Loucy (cell line): ENCODE data around the gene WBP2.
A peak's percentile ranks its signal among the peaks of the same experiment; 100 is the strongest.

Experiments
- H2AFZ ChIP-seq: fragments of 200-600 bp; sonication (generic); 2 replicates; pipeline ENCODE4 v1.6.0; 2016; ENCODE audit warnings: antibody characterized with exemption, mild to moderate bottlenecking, low read length, moderate library complexity
- H3F3A ChIP-seq: fragments of 200-600 bp; 2 replicates; pipeline ENCODE4 v1.6.0; 2016; ENCODE audit warnings: antibody characterized with exemption, low read depth, mild to moderate bottlenecking
- H3K27me3 ChIP-seq: fragments of 200-600 bp; sonication (generic); 2 replicates; pipeline ENCODE4 v1.6.1; 2014; ENCODE audit warnings: low read length, mild to moderate bottlenecking; ENCODE audit not compliant: insufficient read depth, poor library complexity, severe bottlenecking
- H3K36me3 ChIP-seq: fragments of 200-600 bp; sonication (generic); 2 replicates; pipeline ENCODE4 v1.6.1; 2016; ENCODE audit warnings: low read length; ENCODE audit not compliant: insufficient read depth
- H3K4me1 ChIP-seq: fragments of 200-600 bp; sonication (generic); 2 replicates; pipeline ENCODE4 v1.5.1; 2014; ENCODE audit warnings: low read length, mild to moderate bottlenecking; ENCODE audit not compliant: insufficient read depth, poor library complexity, severe bottlenecking
- H3K4me2 ChIP-seq: fragments of 200-600 bp; sonication (generic); 2 replicates; pipeline ENCODE4 v1.6.0; 2014; ENCODE audit warnings: antibody characterized with exemption, low read length, low read depth, mild to moderate bottlenecking; ENCODE audit not compliant: poor library complexity, severe bottlenecking
- H3K4me3 ChIP-seq: fragments of 200-600 bp; sonication (generic); 2 replicates; pipeline ENCODE4 v1.5.1; 2014; ENCODE audit warnings: low read length, mild to moderate bottlenecking, mixed read lengths; ENCODE audit not compliant: poor library complexity, severe bottlenecking
- H3K79me2 ChIP-seq: fragments of 200-600 bp; sonication (generic); 2 replicates; pipeline ENCODE4 v1.6.1; 2014; ENCODE audit warnings: low read length; ENCODE audit not compliant: insufficient read depth
- H3K9ac ChIP-seq: fragments of 200-600 bp; sonication (generic); 2 replicates; pipeline ENCODE4 v1.6.0; 2014; ENCODE audit warnings: mild to moderate bottlenecking, low read depth, low read length, moderate library complexity; ENCODE audit not compliant: poor library complexity, severe bottlenecking
- H3K9me2 ChIP-seq: fragments of 200-600 bp; sonication (generic); replicated peaks from 2 replicates; pipeline ENCODE4 v1.6.1; 2016; ENCODE audit warnings: low read depth, low read length, mixed read lengths
- H3K9me3 ChIP-seq: fragments of 200-600 bp; sonication (generic); 2 replicates; pipeline ENCODE4 v1.6.1; 2014; ENCODE audit warnings: mild to moderate bottlenecking, antibody characterized with exemption, low read length, low read depth; ENCODE audit not compliant: insufficient read depth
- H4K20me1 ChIP-seq: fragments of 200-600 bp; sonication (generic); 2 replicates; pipeline ENCODE4 v1.6.0; 2014; ENCODE audit warnings: antibody characterized with exemption, low read length, mild to moderate bottlenecking; ENCODE audit not compliant: insufficient read depth, poor library complexity, severe bottlenecking
- EZH2phosphoT487 ChIP-seq: fragments of 200-600 bp; IDR thresholded peaks from 2 replicates; pipeline ENCODE4 v1.6.1; 2018; ENCODE audit warnings: antibody characterized with exemption, mild to moderate bottlenecking, moderate library complexity, borderline replicate concordance
- TF ChIP-seq, protein P1 (sequence below): fragments of 200-600 bp; sonication (generic); conservative IDR thresholded peaks from 2 replicates; pipeline ENCODE4 v1.5.1; 2014; ENCODE audit warnings: mild to moderate bottlenecking, antibody characterized with exemption, low read length

The WBP2 gene

DNA sequence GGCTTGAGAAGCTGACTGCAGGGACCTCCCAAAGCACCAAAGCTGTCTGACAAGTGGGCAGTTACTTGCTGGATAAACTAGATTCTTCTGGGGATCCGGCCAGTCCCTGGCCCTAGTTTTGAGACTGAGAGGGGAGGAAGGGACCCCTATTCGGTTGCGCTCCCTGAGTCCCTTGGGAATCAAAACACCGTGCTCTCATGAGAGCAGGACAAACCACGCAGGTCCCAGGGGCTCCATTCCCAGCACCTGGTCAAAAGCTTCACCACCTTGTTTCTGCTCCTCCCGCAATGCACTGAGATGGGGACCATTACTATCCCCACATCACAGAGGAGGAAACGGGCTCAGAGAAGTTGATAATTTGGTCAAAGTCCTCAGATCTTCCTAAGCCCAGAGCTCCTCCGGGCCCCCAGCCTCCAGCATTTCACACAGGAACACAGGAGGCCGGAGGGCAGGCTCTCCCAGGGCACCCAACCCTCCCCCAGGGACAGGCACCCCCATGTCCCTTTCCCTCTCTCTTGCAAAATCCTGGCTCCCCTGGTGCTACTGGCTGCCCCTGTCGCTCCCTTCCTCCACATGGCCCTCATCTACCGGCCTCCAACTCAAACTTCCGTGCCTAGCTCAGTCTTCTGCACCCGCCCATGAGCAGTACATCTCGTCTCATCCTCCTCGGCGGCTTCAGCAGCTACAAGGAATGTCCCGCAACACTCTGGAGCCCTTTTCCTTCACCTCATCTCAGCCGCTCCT is 38.3 kb upstream of the WBP2 start:
- Histone ChIP-seq H3K36me3 (0 out of 2 replicates have a peak, but pooled peaks cover 2% of the 10 kb centered on the region), H3K9ac (peak overlapping the region; percentile 80), H3K9me2 (no peaks in the 10 kb centered on the region), H4K20me1 (no peaks in the 10 kb centered on the region), H3K4me2 (peak overlapping the region; percentile 96), H3K4me3 (no peak overlapping the region), H3K79me2 (peaks cover 31% of the 10 kb centered on the region), H3K27me3 (no peaks in the 10 kb centered on the region), H3K4me1 (peaks cover 27% of the 10 kb centered on the region), H2AFZ (no peak overlapping the region), H3K9me3 (no peaks in the 10 kb centered on the region), H3F3A (peaks cover 5% of the 10 kb centered on the region)
- no peak for TF ChIP-seq EZH2phosphoT487
- TF ChIP-seq, protein P1, sequence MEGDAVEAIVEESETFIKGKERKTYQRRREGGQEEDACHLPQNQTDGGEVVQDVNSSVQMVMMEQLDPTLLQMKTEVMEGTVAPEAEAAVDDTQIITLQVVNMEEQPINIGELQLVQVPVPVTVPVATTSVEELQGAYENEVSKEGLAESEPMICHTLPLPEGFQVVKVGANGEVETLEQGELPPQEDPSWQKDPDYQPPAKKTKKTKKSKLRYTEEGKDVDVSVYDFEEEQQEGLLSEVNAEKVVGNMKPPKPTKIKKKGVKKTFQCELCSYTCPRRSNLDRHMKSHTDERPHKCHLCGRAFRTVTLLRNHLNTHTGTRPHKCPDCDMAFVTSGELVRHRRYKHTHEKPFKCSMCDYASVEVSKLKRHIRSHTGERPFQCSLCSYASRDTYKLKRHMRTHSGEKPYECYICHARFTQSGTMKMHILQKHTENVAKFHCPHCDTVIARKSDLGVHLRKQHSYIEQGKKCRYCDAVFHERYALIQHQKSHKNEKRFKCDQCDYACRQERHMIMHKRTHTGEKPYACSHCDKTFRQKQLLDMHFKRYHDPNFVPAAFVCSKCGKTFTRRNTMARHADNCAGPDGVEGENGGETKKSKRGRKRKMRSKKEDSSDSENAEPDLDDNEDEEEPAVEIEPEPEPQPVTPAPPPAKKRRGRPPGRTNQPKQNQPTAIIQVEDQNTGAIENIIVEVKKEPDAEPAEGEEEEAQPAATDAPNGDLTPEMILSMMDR: no peak

DNA sequence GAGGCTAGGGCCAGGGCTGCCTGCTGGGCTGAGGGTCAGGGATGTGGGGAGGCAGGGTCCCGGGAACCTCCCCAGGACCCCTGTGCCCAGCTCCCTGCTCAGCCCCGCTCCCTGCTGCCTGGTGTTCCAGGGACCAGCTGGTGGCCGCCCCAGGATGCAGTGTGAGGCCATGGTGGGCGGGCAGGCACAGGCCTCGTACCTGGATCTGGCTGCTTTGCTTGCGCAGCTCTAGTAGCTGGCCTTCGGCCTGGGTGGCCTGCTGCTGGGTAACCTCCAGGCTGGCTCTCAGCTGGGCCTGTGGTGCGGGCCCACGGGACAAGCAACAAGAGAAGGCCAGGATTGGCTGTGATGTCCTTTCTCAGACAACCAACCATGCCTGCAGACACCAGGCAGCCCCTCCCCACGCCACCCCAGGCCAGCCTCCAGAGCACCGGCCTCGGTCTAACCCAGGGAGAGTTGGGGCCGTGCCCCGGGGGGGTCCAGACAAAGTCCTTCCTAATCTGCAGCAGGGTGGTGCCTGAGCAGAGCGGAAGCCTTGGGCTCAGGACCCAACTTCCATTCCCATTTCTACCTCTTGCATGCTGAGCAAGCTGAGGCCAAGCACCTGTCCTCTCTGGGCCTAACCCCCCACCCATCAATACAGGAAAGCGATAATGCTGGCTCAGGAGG is 37.6 kb upstream of the WBP2 start:
- Histone ChIP-seq H3F3A (peaks cover 5% of the 10 kb centered on the region), H3K9ac (no peak overlapping the region), H4K20me1 (no peaks in the 10 kb centered on the region), H3K9me2 (no peaks in the 10 kb centered on the region), H3K79me2 (peaks cover 31% of the 10 kb centered on the region), H3K4me2 (no peak overlapping the region), H3K9me3 (no peaks in the 10 kb centered on the region), H3K36me3 (no peaks in the 10 kb centered on the region), H3K27me3 (no peaks in the 10 kb centered on the region), H3K4me3 (no peak overlapping the region), H3K4me1 (peaks cover 27% of the 10 kb centered on the region), H2AFZ (no peak overlapping the region)
- no peak for TF ChIP-seq EZH2phosphoT487
- TF ChIP-seq, protein P1: no peak

DNA sequence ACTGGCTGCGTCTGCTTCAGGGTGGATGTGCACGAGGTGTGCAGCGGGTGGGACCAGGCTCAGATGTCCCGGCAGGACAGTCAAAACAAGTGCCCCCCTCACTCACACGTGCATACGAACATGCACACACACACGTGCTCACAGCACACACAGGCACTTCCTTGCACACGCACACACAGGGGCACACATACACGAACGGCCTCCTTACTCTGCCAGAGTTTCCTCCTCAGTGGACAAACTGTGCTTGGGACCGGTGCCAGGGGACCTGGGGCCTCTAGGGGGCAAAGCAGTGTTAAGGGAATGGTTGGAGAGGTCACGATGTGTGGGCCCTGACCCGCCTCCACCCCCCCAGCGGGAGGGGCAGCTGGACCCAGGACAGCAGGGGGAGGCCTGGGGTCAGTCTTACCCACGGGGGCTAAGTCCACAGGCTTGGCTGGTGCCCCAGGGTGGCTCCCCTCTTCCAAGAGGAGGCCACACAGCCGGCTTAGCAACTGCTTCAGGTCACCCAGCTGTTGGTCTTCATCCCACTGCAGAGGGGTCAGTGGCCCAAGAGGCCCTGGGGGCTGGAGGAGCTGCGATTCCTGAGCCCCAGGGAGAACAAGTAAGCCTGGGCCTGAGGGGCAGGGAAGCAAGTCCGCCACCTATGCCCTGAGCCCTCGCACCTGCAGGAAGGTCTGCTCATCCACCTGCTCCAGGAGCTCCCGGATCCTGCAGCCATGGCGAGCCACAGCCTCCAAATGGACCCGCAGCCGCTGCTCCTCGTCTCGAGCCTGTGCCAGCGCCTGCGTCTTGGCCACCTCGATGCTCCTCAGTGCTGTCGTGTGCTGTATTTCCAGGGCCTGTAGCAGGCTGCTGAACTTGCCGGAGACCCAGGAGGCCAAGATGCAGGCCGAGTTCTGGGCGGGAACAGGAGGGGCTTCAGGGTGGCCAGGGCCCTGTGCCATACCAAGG is 36.7 kb upstream of the WBP2 start:
- no peaks in the 10 kb centered on the region for H3K36me3 ChIP-seq
- H2AFZ ChIP-seq: no peak overlapping the region
- TF ChIP-seq, protein P1: no peak
- TF ChIP-seq EZH2phosphoT487: no peak
- no peaks in the 10 kb centered on the region for H3K27me3 ChIP-seq
- no peak overlapping the region for H3K4me3 ChIP-seq
- peaks cover 31% of the 10 kb centered on the region for H3K79me2 ChIP-seq
- H3K9me3 ChIP-seq: no peaks in the 10 kb centered on the region
- no peaks in the 10 kb centered on the region for H3F3A ChIP-seq
- no peaks in the 10 kb centered on the region for H3K9me2 ChIP-seq
- H3K4me2 ChIP-seq: no peak overlapping the region
- no peaks in the 10 kb centered on the region for H4K20me1 ChIP-seq
- H3K4me1 ChIP-seq: peaks cover 20% of the 10 kb centered on the region
- no peak overlapping the region for H3K9ac ChIP-seq
